ENCODE results near the gene DNAAF5.
A peak's percentile ranks its signal among the peaks of the same experiment; 100 is the strongest.

The DNAAF5 gene

DNA sequence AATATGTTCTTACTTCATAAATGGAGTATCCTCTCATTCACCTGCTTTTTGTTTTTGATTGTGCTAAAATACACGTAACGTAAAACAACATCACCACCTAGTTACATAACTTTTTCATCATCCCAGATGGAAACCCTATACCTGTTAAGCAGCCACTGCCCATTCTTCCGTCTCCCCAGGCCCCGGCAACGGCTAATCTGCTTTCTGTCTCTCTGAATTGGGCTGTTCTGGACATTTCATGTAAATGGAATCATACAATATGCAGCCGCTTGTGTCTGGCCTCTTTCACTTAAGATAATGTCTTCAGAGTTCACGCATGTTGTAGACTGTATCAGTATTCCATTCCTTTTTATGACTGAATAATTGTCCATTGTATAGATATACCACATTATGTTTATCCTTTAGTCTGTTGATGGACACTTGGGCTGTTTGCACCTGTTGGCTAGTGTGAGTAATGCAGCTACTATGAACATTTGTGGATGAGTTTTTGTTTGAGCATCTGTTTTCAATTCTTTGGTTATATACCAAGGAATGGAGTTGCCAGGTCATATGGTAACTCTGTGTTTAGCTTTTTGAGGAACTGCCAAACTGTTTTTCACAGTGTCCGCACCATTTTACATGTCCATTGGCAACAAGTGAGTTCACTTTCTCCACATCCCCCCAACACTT, 91.7 kb downstream of the DNAAF5 start:
- DNase-seq: no peak

DNA sequence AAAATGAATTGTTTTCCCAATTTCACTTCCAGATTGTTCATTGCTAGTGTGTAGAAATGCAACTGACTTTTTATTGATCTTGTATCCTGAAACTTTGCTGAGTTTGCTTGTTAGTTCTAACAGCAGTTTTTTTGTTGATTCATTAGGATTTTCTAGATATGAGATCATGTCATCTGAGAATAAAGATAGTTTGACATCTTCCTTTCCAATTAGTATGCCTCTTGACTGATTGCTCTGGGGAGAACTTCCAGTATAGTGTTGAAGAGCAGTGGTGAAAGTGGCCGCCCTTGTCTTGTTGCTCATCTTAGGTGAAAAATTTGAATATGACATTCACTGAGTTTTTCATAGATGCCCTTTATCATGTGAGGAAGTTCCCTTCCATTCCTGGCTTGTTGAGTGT, 93.8 kb downstream of the DNAAF5 start:
- DNase-seq: no peak

DNA sequence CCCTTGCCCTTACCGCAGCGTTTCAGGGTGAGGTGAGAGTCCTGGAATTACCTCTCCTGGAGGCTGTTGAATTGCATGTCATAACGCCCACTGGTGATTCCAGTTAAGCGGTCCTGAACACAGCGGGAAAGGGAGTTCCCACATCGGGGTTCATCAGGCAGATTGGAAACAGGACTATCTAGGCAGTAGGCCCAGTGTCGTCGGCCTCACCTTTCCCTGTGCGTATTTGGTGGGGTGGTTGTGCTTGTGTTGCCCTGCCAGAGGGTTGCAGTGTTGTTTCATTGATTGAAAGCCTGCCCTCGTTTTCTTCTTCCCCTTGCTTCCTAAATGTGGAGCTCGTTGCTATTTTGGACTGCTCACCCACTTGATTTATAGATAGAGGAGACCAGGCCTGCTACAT, 95.2 kb downstream of the DNAAF5 start:
- no peak for DNase-seq

DNA sequence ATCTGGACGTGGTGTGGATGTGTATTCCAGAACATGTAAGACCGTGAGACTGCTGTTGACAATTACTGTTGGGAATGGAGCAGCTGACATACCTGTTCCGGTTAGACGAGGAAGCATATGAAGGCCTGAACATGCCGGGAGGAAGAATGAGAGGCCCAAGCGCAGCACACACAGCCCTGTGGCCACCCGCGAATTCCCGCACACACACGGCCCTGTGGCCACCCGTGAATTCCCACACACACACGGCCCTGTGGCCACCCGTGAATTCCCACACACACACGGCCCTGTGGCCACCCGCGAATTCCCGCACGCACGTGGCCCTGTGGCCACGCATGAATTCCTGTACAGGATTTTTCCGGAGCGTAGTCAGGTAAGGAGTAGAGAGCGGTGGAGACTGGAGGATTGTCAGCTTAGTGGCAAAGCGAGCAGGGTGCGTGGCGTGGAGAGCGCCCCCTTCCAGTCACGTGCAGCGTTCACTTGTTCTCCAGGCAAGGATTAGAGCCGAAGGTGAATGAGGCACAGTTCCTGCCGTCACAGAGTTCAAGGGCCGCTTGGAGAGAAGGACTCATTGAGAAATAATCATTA, 96.3 kb downstream of the DNAAF5 start:
- no peak for DNase-seq

DNA sequence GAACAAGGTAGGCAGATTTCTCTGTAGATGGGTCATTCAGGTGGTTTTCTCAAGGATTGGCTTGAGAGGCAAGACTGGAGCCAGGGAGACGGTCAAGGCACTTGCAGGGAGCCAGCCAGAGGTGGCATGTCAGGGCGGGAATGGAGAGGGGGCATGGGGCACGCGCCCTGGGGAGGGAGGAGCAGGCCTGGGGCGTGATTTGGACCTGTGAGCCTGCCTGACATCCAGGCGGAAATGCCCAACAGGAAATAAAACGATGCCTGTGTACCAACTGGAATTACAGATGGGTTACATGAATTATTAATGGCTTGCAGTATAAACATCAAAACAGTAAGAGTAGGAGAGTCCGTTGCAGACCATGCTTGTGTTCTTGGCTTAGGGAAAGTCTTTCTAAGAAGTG, 97.2 kb downstream of the DNAAF5 start:
- no peak for DNase-seq

DNA sequence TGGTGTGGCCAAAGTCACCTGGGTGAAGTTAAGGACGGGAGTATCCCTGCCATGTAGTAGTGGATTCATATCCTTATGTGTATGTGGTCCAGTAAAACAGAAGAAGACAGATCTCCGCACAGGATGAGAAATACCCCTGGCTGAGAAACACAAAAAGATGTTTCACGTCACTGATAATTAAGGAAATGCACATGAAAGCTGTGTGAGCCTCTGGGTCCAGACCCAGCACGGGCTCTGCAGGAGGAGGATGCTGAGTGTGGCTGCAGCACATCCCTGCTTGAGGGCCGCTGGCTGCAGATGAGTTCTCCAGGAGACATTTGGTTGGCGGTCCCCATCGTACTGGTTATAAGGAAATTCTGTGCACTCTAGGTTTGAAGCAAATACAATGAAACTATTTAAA, 97.6 kb downstream of the DNAAF5 start:
- DNase-seq: no peak

DNA sequence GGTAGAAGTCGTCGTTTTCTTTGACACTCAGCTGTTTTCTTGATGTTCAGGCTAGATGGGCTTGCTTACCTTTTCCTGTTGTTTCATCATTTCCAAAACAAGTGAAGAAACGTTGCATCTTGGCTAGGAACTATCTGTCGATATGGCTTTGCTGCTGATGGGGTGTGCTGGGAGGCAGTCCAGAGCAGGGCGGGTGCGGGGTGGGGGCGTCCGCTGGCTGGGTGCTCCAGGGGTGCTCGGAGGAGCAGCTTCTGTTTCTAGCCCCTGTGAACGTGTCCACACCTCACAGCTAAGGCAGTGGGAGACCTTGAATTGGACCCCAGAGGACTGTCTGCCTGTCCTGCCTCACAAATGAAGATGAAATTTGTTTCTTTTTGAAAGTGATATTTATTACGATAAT, 98.2 kb downstream of the DNAAF5 start:
- DNase-seq: no peak

DNA sequence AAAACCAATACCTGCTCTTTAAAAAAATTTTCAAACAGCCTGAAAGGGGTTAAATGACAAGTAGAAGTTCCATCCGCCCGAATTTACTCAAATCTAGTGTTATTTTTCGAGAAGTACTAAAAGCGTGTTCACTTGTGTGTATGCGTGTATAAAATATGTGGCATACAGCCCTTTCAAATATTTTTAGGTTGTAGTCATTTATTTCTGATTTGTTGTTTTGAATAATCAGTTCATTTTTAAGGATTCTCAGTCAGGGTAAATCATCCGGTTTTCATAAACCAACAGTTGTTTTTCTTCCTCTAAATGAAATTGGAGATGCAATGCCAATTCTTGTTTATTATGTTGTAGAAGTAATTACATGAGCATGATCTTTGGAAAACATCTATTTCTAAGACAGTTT, 98.9 kb downstream of the DNAAF5 start:
- DNase-seq: no peak

DNA sequence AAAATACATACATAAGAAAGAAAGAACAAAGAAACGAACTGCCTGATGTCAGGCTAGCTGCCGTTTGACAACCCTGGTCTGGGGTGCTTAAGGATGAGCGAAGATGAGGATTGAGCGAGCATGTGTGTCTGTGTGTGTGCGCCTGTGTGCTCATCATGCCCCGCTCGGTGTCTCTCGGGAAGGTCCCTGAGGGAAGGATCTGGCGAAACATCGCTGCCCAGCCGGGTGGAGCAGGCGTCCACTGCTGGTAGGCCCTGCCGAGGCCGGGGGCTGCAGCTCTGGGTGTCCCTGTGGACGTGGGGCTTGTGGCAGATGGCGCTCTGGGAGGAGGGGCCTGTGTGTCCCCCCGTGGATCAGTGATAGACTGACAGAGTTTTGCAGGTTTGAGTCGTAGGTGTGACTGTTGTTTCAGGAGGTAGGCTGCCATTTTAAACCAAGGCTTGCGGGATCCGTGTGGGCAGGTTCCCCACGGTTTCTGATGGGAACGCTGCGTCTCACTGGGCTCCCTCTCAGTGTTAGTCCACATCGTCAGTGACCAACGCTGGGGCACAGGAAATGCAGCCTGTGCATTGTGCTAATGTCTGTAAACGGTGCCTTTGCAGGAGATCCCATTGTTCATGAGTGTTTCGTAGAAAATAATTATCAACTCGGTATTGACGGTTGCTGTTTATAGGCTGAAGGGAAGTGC, 99.9 kb downstream of the DNAAF5 start:
- no peak for DNase-seq

DNA sequence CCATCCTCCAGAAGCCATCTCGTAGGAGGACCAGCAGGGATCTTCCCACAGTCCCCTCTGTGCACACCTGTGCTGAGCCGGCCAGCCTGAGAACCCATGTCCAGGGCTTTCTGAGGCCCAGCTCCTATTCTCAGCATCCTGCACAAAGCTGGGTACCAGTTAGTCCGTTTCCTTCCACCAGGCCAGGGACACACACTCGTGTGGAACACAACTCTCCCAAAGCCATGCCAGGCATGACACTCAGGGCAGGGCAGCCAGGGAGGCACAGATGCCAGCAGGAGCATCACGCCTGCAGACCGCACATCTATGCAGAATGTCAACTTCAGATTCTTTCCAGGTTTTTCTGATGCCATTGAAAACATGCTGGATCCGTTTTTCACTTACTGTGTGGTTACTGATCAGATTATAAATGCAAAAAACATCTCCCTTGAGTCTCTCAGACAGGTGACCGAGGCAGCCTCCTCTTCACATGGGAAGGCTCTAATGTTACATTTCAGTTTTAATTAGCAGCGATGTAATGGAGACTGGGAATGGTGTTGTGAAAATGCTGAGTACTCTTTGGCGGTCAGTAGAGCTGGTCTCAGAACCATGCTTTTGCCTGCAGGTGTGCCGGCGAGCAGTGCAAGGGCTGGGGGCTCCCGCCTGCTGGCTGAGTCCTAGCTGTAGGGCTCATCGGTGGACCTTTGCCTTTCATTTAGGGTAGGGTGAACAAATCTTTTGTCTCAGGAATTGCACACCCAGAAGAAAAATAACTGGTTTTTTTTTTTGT, 102.5 kb downstream of the DNAAF5 start:
- no peak for DNase-seq

DNA sequence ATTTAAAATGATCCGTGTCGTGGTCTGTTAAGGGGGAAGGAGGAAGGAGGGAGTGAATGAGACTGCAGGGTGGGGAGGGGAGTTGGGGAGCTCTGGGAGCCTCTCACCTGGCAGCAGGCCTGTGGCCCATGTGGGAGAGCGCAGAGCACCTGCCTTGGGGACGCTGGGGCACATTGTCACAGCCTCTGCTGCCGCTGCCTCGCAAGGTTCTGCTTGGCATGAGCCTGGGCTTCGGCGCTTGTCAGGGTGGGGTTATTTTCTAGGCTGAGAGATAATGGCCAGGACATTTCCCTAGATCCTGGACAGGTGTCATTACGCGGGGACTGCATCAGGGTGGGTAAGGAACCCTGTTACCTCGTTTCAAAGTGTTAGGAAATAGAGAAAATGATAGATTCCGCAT, 103.6 kb downstream of the DNAAF5 start:
- DNase-seq: no peak

DNA sequence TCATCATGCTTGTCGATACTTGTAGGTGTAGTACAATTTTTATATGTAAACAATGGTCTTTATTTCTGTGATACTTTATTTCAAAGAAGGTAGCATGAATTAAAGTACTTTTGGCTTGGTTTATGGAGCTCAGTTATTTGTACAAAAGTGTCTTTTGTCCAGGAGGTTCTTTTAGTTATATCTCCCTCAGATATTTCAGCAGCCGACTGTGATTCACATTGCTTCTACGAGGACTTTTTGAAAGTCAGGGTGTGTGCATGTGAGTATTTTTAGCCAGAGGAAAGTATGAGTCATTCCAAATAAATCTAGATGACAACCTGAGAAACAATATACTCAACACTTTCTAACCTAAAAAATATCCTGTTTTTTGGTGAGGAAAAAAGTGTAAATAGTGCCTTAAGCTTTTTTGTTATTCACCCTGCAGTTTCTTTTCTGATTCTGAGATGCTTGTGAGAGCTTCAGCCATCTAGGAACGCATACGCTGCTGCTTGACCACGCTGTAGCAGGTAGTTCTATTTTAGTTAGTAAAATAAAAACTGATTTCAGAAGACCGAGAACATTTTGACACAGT, 105.2 kb downstream of the DNAAF5 start:
- peak; percentile 46 for DNase-seq

DNA sequence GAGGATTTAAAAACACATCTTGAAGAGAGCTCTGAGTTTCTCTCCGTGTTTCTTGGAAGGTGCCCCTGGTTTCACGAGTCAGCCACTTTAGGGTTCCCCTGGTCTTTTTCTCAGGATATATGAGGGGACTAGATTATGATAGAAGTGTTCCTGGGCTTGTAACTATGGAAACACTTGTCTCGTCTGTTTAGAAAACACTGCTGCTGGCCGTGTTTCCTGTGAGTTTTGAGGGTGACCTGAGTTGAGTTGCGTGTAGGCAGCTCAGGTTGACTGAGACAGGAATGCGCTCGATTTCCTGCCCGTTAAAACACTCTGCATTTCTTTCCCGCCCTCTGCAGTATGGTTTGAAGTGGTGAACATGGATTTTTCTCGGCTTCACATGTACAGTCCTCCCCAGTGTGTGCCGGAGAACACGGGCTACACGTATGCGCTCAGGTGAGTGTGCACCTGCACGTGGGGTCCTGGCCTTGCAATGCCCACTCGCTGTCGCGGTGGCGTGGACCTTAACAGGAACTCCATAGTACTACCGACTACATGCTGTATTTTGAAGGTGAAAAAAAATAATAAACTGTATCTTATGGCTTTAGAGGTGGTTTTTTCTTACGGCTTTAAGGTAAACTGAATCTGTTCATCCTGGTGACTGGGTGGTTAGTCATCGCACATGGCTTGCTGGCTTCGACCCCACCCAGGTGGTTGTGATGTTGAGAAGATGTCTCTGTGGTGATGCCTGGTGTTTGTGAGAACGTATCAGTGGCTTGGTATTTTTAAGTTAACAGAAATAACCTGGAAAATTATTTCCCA, 105.9 kb downstream of the DNAAF5 start, which contains the start of gene SUN1:
Gene SUN1, plus strand, starts transcription at position 310 of the 801 bp plus-strand sequence. Its CDS starts 49 bp downstream, at position 359.
- peak; percentile 76 for DNase-seq

DNA sequence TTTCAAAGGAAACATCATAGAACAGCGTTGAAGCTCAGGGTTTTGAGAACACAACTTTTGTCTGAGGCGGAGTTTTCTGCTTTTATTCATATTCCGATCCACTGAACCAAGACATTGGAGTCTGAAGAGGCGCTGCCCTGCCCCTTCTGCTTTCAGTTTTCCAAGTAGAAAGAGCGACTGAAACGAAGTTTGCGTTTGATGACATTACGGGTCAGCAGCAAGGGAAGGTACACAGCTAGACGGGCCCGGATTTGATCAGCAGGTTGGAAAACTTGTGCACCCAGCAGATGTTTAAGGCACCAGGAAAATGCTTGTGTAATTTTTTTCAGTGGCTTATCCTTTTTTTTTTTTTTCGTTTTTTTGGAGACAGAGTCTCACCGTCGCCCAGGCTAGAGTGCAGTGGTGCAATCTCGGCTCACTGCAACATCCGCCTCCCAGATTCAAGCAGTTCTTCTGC, 106.5 kb downstream of the DNAAF5 start:
- DNase-seq: no peak

DNA sequence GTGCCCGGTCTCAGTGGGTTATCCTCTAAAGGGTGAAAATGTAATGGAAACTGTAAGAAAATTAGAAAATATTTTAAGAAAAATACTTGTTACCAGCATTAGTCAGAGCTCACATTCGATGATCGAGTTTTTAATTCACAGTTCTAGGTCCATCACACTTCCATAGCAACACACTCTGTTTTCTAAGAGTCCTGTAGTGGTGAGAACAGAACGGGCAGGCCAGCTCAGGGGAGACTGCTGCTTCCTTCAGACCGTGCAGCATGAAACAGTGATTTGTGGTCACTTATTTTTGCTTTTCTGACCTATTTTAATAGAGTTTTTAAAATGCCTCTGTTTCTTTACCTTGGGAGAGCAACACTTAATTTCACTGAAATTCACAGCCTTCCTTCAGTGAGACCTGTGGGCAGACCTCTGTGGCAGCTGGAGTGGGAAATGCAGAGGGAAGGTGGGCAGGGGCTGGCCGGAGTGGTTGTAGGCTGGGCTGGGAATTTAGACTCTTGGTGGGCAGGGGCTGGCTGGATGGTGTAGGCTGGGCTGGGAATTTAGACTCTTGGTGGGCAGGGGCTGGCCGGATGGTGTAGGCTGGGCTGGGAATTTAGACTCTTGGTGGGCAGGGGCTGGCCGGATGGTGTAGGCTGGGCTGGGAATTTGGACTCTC, 107.2 kb downstream of the DNAAF5 start:
- no peak for DNase-seq

DNA sequence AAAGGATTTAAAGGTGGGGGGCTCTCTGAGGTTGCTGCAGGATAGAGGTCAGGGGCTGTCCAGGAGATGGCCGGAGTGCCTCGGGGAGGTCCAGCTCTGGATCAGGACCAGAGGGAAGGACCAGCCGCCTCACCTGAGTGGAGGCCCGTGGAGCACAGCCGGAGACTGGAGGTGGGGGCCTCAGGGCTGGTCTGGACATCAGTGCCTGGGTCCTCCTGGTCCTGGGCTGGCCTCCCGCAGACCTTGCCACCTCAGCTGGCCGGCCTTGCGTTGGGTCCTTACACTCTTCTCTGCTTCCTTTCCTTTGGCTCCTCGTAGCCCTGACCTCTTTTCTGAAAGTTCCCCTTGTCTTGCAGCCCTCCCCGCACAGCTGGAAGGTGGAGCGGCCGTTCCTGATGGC, 107.8 kb downstream of the DNAAF5 start:
- DNase-seq: no peak

DNA sequence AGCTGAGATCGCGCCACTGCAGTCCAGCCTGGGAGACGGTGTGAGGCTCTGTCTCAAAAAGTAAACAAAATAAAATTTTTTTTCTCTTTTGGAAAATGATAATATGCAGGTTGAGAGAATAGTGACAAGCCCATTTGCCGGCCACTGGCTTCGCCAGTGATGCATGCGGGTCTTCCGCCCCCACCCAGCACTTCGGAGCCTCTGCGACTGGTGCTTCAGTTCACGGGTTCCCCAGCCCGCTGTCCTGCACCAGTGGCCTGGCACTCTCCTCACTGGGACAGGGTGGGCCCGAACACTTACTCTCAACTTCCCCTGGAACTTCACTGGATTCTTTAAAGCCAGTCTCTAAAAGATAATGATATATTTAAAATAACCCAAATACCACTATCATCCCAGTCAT, 108.5 kb downstream of the DNAAF5 start:
- no peak for DNase-seq

DNA sequence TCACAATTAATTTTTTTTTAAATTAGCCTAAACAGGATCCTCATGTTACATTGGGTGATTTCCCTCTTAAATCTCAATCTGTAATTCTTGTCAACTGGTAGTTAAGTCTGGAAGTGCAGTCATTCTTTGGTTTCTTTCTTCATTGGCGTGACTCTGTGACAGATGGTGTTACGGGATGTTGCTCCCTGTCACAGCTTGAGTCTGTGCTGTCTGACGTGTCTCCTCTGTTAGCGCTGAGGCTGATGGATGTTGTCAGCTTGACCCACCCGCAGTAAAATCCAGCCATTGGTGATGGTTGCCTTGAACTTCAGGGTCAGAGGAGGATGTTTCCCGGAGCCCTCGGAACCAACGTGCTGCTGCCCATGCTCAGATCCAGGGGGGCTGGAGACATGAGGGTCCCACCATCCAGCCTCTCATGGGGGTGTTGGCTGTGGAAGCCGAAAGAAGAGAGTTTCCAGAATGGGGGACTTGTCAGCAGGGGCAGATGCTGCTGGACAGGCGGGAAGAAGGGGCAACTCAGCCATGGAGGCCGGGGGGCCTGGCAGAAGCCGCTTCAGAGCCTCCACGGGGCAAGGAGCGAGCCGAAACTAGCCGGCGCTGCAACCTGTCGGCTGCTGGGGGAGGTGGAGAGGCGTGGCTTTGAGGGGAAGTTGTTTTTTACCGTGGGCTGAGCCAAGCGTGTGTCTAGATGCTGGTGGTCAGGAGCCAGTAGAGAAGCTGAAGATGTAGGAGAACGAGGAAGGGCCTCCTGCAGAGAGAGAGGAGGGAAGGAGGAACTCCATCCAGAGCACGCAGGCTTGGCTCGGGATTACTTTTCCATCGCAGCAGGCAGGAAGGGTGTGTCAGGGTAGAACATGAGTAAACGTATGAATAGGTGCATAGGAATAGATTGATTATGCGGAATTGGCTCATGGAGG, 109.2 kb downstream of the DNAAF5 start:
- no peak for DNase-seq
